GM19438 (cell line): ENCODE measurements around the gene OLAH.

Source experiments
- ATAC-seq: cut with Tn5 transposase; IDR thresholded peaks from one replicate; pipeline ENCODE4 v1.9.1; 2021; ENCODE audit warnings: low read depth; ENCODE audit not compliant: unreplicated experiment

The OLAH gene

GRCh38 chr10:15068802-15069201, 25.1 kb downstream of the OLAH start:
- ATAC-seq, result no peak

- no peak for ATAC-seq
Observed at GRCh38 chr10:15069230-15069629, 25.5 kb downstream of the OLAH start.

- no peak for ATAC-seq
Observed at GRCh38 chr10:15072358-15072757, 28.6 kb downstream of the OLAH start.

GRCh38 chr10:15075421-15075820, 31.7 kb downstream of the OLAH start:
- no peak for ATAC-seq

DNA sequence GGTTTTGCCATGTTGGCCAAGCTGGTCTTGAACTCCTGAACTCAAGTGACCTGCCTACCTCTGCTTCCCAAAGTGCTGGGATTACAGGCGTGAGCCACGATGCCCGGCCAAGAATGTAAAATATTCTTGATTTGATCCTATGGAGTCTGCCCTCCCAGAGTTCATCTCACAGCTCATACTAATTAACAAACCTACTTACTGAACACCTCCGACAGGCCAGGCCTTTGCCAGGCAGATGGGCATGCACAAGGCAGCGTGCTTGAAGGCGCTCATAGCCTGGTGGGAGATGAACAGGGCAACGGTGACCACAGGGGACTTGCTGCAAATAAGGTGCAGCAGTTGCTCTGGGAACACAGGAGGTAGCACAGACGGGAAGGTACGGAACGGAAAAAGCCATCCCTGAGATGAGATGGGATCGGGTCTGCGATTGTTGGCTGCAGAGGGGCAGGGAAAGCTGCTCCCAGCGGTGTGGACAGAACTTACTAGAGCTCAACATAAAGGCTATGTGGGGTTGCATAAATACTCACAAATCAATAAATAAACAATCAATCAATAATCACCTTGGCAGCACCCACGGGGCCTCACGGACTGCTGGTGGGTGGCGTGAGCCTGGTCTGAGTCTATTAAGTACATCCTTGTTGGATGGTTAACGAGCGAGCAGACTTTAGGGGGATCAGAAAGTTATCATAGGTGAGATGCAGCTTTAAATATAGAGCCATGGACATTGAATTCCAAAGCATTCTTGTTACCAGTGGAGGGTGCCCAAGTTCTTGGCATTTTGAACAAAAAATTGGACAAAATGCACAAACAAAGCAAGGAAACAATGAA, 40.1 kb downstream of the OLAH start:
- no peak for ATAC-seq

DNA sequence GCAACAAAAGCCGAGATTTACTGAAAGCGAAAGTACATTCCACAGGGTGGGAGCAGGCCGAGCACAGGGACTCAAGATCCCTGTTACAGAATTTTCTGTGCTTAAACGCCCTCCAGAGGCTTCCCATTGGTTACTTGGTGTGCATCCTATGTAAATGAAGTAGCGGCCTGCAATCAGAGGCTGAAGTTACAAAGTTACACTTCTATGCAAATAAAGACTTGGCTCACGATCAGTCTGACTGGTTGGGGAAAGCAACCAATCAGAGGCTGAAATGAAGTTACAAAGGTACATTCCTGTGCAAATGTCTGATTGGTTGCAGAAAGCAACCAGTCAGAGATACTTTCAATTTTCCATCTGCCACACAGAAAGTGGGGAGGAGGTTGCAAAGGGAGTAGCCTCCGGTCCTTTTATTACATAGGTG, 40.8 kb downstream of the OLAH start:
- ATAC-seq, result no peak

GRCh38 chr10:15088428-15089261, 44.9 kb downstream of the OLAH start, which contains the start of gene ACBD7:
ACBD7 (minus strand) TSS chr10:15088776; CDS start chr10:15088728, 48 bp downstream.
- peak; percentile 100 for ATAC-seq

DNA sequence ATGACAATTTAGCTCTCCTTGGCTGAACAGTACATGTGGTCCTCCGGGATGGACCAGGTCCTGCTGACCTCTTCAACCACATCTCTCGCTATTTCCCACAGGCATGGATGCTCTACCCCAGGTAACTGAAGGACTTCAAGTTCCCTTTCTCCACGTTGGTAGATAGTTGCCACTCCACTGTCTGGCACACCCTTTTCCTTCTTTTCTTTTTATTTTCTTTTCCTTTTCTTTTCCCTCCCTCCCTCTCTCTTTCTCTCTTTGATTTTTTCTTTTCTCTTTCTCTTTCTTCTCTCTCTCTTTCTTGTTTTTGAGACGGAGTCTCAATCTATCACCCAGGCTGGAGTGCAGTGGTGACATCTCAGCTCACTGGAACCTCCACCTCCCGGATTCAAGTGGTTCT, 47.7 kb downstream of the OLAH start:
- ATAC-seq, result no peak

DNA sequence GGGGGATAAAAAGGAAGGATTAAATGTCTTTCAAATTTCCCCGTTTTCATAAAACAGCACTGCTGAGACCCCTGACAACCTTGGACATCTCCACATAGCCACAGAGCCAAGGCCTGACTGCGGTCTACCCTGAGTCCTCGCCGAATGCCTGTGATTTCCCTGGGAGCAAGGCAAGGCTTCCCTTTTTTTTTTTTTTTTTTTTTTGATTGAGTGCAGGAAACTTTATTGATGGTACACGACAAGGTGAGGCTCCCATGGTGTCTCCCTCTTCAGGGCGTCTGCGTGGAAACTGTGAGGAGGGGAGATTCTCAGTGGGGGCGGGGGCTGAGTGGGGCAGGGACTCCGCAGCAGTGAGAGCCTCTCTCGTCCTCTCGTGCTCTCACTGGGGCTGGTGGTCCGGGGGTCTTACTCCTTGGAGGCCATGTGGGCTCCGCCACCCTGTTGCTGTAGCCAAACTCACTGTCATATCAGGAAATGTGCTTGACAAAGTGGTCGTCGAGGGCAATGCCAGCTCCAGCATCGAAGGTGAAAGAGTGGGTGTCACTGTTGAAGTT, 49.2 kb downstream of the OLAH start:
- ATAC-seq, result no peak

DNA sequence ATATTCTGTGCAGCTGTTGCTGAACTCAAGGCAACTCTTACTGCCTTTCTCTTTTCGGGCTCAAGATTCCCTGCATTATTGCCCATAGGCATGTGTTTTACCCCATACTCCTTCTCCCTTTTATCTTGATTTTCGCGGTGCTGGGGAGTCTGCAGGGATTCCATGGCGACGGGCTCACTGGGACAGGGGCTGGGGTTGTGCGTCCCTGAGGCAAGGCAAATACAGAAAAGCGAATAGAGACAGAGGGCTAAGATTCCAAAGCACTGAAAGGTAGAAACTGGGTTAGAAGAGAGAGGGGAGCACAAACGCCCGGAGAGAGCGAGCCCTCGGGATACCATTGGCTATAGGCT, 52.9 kb downstream of the OLAH start:
- ATAC-seq, result peak; percentile 13

DNA sequence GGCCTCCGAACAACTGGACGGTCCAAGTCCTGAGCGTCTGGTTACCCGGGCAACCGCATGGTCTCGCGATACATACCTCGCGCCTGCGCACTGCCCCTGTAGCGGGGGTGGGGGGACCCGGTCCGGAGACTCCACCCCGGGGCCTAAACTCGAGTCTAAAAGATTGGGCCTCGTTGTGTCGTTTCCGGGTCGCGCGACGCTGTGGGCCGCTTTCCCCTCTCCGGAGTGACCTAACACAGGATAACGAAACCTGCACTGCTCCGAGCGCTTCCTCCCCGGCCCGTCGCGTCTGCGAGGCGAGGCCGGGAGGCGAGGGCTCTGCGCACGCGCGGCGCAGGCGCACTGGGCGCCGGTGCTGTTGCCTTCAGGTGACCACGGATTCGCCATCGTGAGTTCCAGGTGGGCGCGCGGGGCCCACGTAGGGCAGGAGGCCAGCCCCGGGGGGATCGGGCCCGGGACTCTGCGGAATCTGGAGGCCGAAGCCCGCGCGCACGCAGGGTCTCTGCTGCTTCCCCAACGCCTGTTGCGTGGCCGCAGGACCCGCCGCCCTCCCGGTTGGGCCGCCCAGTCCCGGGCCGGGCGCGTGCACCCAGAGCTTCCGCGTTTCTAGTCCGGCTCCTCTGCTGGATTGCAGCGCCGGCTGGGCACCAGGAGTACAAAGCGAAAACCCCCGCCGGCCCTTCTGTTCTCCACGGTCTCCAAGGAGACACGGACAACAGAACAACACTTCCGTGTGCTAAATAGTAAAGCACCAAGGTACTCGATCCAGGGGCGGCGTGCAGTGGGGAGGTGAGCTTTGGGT, 53.5 kb downstream of the OLAH start, which contains the start of gene RPP38:
Gene RPP38 (plus strand): TSS at position 345 of the 802 bp plus-strand sequence. CDS start 5,960 bp downstream, outside the sequence.
- peak; percentile 81 for ATAC-seq

DNA sequence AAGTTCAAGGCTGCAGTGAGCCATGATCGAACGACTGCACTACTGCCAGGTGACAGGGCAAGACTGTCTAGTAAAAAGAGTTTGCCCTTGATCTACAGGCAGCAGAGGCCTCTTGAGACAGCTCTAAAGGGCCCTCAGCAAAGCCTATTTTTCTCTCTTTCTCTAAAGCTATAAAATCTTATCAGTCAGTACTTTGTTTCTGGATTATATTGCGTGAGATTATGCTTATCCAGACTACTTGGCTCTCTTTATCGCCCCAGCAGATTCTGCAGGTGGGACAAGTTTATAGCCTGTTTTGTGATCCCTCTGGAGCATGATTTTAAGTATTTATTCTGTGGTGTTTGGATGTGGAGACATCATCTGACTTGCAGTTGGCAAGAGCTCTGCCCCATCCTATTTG, 56.1 kb downstream of the OLAH start:
- ATAC-seq, result no peak

- no peak for ATAC-seq
Observed at GRCh38 chr10:15103513-15103912, 59.8 kb downstream of the OLAH start.

DNA sequence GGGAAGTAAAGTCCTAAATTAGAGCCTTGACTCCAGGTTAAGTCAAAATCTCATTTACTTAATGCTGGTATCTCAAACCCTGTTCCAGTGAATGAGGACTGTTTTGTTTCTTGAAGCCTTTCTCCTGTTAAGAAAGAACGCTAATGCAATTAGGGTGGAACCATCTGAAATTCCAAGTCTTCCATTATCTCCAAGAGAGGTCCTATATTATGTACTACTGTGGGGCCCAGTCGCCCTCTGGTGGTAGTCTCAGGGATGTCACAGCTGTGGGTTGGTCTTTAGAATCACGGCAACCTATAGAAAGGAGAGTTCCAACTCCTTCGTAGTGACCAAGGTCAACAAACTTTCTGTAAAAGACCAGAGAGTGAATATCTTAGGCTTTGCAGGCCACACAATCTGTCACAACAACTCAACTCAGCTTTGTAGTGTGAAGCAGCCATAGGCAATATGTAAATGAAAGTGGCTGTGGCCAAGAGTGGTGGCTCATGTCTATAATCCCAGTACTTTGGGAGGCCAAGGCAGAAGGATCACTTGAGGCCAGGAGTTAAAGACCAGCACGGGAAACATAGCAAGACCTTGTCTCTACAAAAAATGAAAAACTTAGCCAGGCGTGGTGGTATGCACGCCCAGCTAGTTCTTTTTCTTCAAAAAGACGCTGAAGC, 62.7 kb downstream of the OLAH start:
- peak; percentile 93 for ATAC-seq

DNA sequence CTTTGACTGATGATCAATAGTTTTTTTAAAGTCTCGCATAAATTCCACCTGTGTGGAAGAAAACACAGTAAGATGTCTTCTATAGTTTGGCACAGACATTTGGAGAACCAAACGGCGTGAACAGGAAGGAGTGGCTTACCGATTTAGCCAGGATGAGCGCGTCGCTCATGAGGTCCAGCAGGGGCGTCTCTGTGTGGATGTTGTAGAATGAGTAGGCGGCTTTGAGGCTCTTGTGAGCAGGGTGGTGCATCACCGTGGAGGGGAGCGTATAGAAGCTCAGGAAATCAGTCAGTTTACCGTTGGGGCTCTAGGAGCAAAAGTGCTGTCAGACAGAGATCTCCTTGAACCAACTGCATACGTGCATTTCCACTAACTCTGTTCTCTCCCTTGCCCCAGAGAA, 68.9 kb downstream of the OLAH start:
- ATAC-seq, result no peak

DNA sequence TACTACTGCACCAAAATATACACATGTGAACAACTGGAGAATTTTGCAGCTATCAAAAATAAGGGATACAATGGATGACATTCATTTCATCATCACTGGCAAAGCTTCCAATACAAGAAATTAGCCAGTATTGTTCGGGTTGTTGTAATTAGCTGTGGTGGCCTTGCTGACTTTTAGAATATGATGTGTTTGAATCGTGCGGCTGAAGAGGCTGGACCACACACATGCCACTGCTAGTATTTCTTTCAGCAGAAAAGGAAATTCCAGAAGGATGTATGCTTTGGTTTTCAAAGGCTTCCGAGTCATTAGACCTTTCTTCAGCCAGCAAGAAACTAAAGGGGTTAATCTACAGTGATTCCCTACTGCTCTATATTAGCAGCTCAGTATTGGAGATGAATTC, 70.0 kb downstream of the OLAH start:
- ATAC-seq, result no peak

GRCh38 chr10:15116225-15116624, 72.5 kb downstream of the OLAH start:
- ATAC-seq, result no peak

- no peak for ATAC-seq
Observed at GRCh38 chr10:15118615-15119014, 74.9 kb downstream of the OLAH start.

DNA sequence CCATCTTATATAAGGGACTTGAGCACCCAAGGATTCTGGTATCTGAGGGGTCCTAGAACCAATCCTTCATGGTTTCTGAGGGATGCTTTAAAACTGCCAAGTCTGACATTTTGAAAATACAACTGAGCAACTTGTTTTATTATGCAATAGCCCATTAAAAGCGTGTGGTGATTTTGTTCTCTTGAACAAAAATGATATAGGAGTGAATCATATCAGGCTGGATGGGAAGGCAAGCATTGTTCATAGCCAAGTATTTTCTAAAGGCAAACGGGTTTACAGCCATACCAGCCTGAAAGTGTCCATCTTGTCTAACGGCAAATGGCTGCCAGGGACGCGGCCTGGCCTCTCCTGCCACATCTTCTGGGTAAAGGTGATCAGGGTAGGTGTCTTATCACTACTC, 76.8 kb downstream of the OLAH start:
- no peak for ATAC-seq

DNA sequence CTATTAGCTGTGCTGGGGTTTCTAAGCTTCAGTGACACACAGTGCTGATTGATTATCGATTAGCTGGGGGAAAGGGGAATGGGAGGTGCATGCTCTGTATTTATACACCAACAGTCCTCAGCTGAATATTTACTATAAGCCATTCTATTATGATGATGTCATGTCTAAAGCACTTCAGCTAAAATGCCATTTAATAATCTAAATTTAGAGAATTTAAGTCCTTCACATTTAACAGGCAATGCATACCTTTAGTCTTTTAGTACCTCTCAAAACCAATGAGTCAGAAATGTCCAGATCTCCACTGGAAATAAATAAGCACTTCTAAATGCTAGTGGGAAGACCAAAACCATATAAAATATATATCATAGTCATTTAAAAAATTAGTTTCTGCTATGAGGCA, 78.0 kb downstream of the OLAH start:
- no peak for ATAC-seq
